SHP77 treated with DMSO at 0.1 percent for 48 hours (cell line): ENCODE results near the gene ELF2.
"Not testable (repeated sequence)": the region's sequence is repeated elsewhere in the genome, so short reads cannot be mapped to it uniquely, and the experiment has no call there.

Experiments used
- DNase-seq: peaks from one replicate; lab custom pipeline; 2025; lab: John Stamatoyannopoulos, UW

ELF2 gene

DNA sequence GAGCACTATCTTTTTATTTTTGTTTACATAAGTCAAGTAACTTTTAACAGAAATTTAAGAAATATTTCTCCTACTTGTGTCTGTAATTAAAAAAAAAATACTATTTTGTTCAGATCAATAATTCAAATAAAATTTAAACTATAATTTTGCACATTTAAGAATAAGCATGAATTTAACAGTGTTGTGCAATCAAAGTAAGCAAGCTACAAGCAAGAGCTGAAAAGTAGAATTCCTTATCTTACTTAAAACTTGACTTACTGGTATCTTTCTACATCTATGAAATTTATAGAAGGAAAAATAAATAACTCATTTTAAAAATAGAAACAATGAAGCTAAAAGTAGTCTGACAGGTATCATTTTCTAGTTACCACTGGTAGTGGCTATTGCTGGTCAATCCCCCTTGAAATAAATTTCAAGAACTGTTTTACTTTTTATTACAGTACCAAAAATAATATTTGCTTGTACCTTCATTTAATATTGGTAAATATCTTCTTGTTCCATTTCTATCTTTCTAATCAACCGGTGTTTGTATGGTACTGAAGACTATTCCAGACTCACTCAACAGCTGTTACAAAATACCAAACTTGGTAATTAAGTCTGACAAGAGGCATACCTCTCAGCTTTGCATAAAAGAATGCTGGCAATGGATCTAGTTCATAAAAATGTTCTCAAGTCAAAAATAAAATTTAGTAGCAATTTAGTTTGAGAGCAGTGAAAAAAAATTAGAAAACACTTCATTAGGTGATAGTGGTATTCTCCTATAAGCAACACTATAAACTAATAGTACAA lies 99.3 kb downstream of the ELF2 start:
- no peak for DNase-seq

DNA sequence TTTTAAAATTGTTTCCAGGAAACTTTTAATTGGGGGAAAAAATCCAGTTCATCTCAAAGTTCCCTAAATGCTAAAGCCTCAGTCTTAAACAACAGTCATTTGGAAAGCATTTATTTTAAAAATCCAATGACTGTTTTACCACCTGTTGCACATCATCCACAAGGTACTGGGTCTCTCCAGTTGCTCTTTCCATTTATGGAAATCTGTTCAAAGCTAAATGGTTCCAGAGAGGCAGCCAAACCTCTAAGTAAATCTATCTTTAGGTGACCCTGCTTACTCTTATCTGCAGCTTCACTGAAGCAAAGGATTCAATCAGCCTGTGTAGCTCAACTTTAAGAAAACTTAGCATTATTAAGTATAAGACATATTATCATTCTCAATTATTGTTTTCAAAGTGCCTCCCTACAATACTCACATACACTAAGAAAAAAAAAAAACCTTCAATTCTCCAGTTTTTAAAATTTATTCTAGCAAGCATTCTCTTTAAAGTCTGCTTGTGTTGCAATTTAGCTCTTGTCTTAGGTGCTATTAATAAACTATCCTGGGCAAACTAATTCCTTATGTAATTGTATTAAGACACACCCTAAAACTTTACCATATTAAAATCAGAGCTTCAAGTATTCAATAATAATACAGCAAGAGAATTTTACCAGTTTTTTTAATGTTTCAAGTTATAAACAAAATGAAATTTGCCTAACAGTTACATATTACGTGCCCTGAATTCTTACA lies 100.8 kb downstream of the ELF2 start:
- DNase-seq, result no peak

DNA sequence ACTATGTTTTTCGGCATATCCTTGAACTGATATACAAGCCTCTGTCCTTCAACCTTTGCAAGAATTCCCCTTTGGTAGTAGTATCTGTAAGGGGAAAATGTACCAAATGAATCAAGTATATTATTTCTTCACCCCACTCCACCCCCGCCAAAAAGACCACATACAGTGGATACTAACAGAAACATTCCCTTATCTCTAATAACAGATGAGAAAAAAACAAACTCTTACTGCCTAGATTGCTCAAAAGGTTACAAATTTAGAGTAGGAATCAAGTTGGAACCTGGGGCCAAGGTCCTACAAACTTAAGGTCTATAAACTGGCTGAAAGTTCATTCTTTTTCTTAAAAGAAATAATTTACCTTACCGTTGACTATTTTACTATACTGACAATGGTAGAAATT lies 116.4 kb downstream of the ELF2 start:
- no peak for DNase-seq

DNA sequence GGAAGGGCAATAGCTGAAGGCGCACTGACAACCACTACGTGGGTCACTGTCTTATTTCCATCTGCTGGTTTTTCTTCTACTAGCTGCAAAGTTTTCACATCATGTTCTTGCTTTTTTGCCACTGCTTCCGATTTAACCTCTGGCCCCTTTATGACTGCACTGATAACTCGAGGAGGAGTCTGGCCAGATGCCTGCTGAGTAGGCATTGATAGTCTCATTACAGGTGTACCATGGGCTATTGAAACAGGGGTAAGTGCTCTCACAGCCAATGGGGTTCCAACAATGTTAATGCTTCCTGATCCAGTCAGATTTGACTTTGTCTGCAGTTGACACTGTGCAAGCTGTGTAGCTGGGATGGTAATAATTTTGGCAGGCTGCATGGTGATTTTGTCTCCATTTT lies 118.0 kb downstream of the ELF2 start:
- not testable (repeated sequence) for DNase-seq

DNA sequence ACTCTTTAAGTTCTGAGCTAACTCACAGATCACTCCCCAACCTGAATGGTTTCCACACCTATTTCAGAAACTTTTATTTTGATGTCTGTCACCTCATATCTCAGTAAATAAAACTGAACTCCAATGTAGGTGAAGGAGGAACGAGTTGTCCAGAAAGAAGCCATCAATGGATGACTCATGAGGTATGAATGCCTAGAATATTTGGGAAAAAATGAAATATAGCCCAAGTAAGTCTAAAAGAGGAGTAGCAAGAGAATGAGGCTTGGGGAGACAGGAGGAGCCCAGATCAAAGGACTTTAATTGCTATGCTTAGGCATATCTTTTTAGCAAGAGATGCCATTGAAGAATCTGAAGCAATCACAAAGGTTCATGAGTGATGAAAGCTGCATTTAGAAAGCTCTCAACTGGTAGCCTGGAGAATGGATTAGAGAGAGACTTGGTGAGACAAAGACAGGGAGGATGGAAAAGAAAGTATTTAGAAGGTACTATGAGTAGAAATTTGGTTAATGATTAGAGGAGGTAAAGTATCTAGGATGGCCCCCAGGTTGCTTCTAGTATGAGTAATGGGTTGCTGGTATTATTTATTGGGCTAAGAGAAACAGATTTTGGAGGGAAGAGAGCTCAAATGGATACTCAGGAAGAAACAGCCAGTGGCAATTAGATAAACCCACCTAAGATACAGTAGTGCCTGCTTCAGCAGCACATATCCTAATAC lies 122.1 kb downstream of the ELF2 start:
- no peak for DNase-seq

DNA sequence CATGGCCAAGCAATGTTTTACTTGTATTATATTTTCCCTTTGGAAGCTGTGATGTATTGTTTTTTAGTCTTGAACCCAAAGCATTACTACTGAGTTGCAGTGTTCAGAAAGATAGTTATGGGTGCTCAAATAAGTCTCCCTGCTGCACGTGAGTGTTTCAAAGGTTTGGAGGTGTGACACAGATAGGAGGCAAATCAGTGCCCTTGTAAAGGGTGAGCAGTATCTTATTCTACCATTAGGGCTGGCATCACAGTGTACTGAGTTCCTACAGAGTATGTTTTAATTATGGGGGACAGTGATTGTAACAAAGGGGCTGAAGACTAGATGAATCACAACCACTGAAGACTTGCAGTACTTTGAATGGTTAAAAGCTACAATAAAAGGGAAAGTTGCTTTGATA lies 123.1 kb downstream of the ELF2 start:
- no peak for DNase-seq

DNA sequence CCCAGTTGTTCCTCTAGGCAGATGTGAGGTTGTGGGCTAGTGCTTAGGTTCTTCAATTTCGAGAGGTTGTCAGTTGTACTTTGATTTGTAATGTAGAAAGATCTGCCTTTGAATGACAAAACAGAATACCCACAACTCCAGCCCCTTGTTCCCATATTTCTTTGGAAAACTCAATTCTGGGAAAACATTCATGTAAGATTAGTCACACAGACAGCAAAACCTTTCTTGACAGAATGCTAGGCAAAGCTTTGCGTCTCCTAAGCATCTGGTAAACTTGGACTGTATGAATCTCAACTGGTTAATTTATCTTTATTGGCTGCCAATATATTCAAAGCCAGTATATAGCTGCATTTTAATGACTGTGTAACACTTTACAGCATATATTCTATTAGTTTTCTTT lies 126.6 kb downstream of the ELF2 start:
- DNase-seq, result no peak

DNA sequence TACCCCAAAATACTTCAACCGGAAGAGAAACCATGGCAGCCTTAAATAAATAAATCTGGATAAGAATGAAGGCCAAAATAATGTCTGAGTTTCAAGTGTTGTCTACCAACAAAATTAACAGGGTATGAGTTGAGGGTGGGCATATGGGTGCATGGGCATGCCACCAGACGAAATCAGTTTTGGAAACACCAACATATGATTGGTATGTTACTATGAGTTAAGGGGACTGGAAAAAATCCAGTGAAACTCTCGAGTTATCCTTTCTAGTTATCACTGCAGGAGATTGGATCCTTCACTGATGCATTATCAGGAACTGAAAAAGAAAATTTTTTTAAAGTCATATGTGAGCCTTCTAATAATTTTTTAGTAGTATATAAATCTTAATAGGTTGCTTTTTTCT lies 129.0 kb downstream of the ELF2 start:
- no peak for DNase-seq

DNA sequence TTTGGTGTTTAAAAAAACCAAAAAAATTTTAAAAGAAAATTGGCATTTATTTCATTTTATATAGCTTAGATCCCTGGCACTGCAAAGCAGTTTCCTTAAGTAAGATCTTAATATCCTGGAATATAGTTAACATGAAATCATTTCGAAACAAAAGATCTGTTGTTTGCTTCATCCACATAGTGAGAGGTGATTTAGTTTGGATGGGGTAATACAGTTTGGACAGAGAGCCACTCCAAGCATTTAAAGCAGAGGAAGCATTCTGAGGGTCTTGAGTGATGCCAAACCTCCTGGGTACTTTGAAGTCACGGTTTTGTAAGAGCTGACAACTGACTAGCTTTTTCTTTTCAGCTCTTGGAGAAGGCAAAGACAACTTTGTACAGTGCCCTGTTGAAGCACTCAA lies 132.7 kb downstream of the ELF2 start:
- DNase-seq, result no peak

DNA sequence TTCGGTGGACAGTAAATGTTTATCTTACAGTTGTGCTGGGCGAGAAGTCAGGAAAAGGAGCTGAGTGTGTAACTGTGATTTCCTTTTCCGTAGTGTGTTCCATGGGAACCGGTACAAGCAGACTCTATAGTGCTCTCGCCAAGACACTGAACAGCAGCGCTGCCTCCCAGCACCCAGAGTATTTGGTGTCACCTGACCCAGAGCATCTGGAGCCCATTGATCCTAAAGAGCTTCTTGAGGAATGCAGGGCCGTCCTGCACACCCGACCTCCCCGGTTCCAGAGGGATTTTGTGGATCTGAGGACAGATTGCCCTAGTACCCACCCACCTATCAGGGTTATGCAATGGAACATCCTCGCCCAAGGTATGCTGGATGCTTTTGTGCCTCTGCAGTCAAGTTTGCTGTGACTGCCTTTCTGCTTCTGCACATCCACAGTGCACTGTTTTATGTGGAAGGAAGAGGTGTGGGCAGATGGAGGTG lies 134.0 kb downstream of the ELF2 start:
- DNase-seq, result no peak

DNA sequence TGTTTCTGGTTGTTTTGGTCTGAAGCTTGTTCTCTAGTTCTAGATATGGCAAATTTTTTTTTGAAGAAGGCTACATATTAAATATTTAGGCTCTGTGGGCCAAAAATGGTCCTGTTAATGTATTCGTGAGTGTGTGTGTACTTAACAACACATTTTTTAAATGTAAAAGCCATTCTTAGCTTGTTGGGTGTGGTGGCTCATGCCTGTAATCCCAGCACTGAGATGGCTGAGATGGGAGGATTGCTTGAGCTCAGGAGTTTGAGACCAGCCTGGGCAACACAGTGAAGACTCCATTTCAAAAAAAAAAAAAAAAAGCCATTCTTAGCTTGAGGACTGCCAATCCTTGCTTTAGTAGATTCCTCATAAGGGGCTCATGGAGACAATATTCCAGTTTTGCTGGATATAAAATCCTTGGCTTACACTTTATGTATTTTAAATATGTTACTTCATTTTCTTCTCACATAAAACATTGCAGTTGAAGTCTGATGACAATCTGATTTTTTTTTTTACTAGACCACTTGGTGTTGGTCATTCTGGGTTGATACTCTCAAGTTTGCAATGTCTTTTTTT lies 138.1 kb downstream of the ELF2 start:
- no peak for DNase-seq

DNA sequence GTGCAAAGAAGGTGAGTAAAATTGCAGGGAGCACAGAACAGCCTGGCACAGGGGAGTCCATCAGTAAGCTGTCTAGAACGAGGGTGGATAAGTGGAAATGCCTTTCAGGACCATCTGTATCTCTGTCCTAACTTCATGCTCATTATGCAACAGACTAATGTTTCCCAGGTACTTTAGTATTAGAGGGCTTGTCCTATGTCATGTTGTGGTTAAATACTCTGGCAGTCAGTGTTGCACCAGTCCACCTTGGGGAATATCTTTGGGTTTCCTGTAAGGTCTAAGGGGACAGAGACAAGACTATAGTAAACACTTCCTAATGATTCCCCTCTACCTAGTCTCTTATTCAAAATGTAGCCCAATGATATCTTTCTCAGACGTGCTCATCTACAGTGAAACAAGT lies 140.1 kb downstream of the ELF2 start:
- no peak for DNase-seq

DNA sequence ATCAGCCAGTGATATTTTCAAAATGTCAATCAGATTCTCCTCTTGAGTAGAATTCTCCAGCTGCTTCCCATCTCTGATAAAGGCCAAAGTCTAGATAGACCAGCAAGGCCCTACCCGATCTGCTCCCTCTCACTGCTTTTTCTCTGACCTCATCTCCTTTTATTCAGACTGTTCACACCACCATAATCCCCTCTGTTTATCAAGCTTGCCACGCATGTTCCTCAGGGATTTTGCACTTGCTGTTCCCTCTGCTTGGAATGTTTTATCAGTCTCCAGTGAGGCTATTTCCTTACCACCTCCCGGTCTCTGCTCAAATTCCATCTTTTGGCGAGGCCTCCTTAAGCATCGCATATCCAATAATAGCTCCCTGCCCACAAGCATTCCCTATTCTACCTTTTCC lies 141.4 kb downstream of the ELF2 start:
- no peak for DNase-seq

DNA sequence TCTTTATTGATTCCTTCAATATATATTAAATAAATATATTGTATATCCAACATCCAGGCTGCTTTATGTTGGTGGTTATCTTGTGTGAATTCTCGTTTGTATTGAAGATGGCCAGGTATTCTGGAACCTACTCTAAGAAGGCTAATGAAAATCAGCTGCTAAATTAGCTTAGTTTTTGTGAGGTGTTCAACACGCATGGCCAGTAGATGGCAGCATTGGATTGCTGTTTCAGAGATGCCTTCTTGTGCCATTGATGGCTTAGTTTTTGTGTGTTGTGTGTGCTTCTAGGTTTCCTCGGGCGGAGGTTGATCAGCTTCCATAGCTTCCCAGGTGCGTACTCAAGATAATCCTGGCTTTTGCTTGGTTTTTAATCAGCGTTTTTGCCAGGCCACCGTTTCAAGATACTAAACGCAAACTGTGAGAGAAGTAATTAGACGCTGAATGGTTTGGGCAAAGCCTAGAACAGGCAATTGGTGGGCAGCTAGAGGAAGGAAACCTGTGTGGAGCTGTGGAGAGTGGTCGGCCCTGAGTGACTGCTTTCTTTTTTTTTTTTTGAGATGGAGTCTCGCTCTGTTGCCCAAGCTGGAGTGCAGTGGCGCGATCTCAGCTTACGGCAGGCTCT lies 146.3 kb downstream of the ELF2 start:
- DNase-seq, result no peak

DNA sequence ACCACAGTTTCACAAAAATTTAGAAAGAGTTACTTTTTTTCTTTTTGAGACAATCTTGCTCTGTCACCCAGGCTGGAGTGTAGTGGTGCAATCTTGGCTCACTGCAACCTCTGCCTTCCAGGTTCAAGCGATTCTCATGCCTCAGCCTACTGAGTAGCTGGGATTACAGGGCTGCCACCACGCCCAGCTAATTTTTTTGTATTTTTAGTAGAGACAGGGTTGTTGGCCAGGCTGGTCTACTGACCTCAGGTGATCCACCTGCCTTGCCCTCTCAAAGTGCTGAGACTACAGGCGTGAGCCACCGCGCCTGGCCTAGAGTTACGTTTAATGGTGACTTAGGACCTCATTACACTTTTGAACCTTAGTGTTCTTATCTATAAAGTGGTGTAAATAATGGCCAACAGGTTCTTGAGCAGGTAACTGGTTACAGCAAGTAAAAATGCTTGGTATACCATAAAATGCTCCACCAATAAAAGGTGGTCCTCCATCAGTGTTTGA lies 147.1 kb downstream of the ELF2 start:
- not testable (repeated sequence) for DNase-seq

DNA sequence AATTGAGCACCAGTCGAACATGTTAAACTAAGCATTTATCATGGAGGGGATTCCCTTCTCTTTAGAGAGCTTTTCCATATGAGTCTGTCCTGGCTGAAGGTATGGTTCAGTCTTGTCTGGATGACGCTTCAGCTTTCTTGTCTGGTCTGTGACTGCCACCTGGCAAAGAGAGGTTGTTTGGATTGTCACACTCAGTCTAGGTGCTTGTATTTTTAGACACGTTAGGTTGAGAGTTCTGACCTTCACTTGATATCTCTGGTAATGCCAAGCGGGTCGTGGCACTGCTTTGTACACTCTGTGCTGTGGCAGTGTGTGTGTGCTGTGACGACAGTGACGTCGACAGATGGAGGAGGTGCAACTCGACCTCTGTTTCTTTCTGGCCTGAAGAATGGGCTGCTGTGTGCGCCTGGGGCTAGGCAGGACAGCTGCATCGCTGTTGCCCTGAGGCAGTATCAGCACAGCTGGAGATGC lies 148.8 kb downstream of the ELF2 start:
- peak; percentile 53 for DNase-seq

DNA sequence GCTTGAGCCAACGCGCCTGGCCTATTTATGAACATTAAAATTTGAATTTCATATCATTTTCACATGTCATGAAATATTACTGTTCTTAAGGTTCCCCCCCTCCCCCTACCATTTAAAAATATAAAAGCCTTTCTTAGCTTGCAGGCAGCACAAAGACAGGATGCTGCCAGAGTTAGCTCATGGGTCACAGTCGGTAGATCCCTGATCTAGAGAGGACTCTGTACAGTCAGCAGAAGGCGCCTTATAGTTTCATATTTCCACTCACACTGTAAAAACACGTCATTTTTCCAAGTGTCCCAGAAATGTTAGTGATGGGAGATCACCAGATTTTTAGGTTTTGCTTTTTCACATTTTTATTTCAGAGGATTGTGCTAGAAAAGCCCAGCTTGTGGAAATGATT lies 149.2 kb downstream of the ELF2 start:
- no peak for DNase-seq

DNA sequence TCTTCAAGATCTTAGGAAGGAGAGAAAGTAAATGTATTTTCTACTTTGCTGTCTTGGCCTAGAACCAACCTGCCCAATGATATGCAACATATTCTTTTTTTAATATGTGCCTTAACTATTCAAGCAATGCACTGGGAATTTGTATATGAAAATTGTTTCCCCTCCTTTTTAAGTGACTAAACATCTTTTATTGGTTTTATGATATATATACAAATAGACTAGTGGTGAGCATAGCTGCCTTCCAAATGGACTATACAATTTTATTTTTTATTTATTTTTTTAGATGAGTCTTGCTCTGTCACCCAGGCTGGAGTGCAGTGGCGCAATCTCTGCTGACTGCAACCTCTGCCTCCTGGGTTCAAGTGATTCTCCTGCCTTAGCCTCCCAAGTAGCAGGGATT lies 151.2 kb downstream of the ELF2 start:
- no peak for DNase-seq

DNA sequence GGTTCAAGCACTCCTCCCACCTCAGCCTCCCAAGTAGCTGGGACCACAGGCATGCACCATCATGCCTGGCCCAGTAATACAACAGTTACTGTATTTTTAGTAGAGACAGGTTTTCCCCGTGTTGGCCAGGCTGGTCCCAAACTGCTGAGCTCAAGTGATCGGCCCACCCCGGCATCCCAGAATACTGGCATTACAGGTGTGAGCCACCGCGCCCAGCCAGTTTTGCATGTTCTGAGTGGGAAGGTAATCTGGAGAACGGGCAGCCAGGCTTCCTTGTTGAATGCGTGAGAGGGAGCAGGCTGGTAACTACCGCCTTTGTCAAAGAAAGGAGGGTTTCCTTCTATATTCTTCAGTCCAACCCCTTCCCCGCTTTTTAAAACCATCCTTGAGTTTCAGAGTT lies 152.3 kb downstream of the ELF2 start:
- no peak for DNase-seq

DNA sequence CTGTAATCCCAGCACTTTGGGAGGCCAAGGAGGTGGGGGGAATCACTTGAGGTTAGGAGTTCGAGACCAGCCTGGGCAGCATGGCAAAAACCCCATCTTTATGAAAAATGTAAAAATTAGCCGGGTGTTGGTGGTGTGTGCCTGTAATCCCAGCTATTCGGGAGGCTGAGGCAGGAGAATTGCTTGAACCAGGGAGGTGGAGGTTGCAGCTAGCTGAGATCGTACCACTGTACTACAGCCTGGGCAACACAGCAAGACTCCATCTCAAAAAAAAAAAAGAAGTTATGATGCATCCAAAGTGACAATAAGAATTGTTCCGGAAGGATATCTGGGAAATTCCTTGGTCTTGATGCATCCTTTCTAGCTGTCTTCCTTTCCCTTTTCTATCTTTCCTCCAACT lies 154.2 kb downstream of the ELF2 start:
- no peak for DNase-seq

DNA sequence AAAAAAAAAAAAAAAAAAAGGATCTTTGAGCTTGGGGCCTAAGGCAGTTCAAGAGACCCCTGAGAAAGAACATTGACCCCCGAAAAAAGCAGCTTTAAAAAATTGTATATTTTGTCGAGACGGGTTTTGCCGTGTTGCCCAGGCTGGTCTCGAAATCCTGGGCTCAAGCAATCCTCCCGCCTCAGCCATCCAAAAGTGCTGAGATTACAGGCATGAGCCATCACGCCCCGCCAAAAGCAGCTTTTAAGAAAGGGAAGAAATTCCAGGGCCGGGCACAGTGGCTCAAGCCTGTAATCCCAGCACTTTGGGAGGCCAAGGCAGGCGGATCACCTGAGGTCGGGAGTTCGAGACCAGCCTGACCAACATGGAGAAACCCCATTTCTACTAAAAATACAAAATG lies 155.9 kb downstream of the ELF2 start:
- not testable (repeated sequence) for DNase-seq

DNA sequence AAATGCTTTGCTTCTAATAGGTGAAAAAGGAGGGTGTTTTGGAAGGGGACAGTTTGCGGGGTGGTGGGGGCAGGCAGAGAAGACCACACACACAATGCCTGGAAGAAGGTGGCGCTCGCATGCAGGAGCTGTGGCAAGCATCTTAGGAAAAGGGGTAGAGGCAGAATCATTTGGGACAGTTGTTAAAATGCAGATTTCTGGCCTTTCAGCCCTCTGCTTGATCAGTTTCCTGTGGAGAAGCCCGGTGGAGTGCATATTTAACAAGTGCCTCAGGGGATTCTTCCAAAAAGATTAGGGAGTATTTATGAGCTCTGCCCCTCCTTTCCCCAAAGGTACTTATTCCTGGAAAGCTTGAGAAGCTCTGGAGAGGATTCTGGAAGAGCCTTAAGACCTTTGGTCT lies 156.6 kb downstream of the ELF2 start:
- no peak for DNase-seq
